B cell (primary cell): ENCODE data around the gene AFG3L2. TPM values are rescaled to one million over a fixed set of nuclear protein-coding genes. Genes with fewer than 3 reads are reported as not detected.
"Not testable (repeated sequence)": the region's sequence is repeated elsewhere in the genome, so short reads cannot be mapped to it uniquely, and the experiment has no call there.

Experiments used
- ATAC-seq: fragments of 200-7000 bp; cut with Tn5 transposase; one replicate; pipeline ENCODE4 v1.10.0; 2021; ENCODE audit warnings: low read depth, mild to moderate bottlenecking, moderate number of reproducible peaks, moderate library complexity
- CTCF ChIA-PET: fragments of 350-600 bp; sonication (Branson Sonifier 250); formaldehyde crosslinking; loops from one replicate; lab custom pipeline; 2021; ENCODE audit warnings: antibody characterized with exemption, inconsistent platforms; lab: Charles Lee
- POLR2A ChIA-PET: fragments of 350-600 bp; sonication (Branson Sonifier 250); formaldehyde crosslinking; loops from one replicate; lab custom pipeline; 2021; ENCODE audit warnings: antibody characterized with exemption; lab: Charles Lee
- DNase-seq: peaks from one replicate; pipeline ENCODE4 v3.0.0; 2013
- H2AFZ ChIP-seq: 2 replicates; pipeline ENCODE4 v1.6.1; 2012; ENCODE audit warnings: mild to moderate bottlenecking, low read depth, low read length; ENCODE audit not compliant: insufficient read depth, poor library complexity, severe bottlenecking
- H3K27ac ChIP-seq, 2 donors: 1 replicate in 1 of 2; 2 replicates in 1 of 2; pipeline ENCODE4 v1.5.1; 2012 to 2013; ENCODE audit warnings: low read length in 2 of 2, mild to moderate bottlenecking in 2 of 2, moderate library complexity in 1 of 2
- H3K27me3 ChIP-seq, 4 experiments: fragments of 200-600 bp in 1 of 4; sonication (generic) in 1 of 4; replicated peaks in 1 of 4; 1 replicate in 2 of 4; 2 replicates in 2 of 4; pipeline versions ENCODE4 v1.6.1 to v1.7.0; 2013 to 2016; ENCODE audit warnings: low read length in 3 of 4, mild to moderate bottlenecking in 2 of 4, mixed read lengths in 1 of 4, moderate library complexity in 1 of 4; ENCODE audit not compliant: insufficient read depth in 4 of 4, control insufficient read depth in 3 of 4; ENCODE audit errors: control extremely low read depth in 1 of 4
- H3K36me3 ChIP-seq, 2 experiments: replicated peaks in 1 of 2; 1 replicate in 1 of 2; 2 replicates in 1 of 2; pipeline versions ENCODE4 v1.6.1 to v1.7.1; 2013; ENCODE audit warnings: low read length in 1 of 2; ENCODE audit not compliant: insufficient read depth in 2 of 2, control insufficient read depth in 1 of 2; ENCODE audit errors: control extremely low read depth in 1 of 2, extremely low read depth in 1 of 2
- H3K4me1 ChIP-seq, 2 donors: fragments of 200-600 bp in 1 of 2; sonication (generic) in 1 of 2; 1 replicate in 1 of 2; 2 replicates in 1 of 2; pipeline versions ENCODE4 v1.5.1 to v1.6.1; 2013 to 2017; ENCODE audit warnings: low read length in 2 of 2; ENCODE audit not compliant: control insufficient read depth in 2 of 2, insufficient read depth in 2 of 2
- H3K4me2 ChIP-seq: replicated peaks from 2 replicates; pipeline ENCODE3; 2012; ENCODE audit warnings: mild to moderate bottlenecking, low read depth, low read length; ENCODE audit not compliant: poor library complexity, severe bottlenecking
- H3K4me3 ChIP-seq, 5 experiments: fragments of 200-600 bp in 1 of 5; sonication (generic) in 1 of 5; 1 replicate in 3 of 5; 2 replicates in 2 of 5; pipeline versions ENCODE4 v1.5.1 to v1.7.0; 2011 to 2016; ENCODE audit warnings: low read length in 4 of 5, mild to moderate bottlenecking in 4 of 5, low read depth in 2 of 5, control low read depth in 1 of 5, moderate library complexity in 1 of 5; ENCODE audit not compliant: insufficient read depth in 1 of 5; ENCODE audit errors: control extremely low read depth in 1 of 5, extremely low read depth in 1 of 5
- H3K79me2 ChIP-seq: fragments of 200-600 bp; sonication (generic); one replicate; pipeline ENCODE4 v1.6.0; 2016; ENCODE audit warnings: low read length; ENCODE audit not compliant: control insufficient read depth, insufficient read depth
- H3K9ac ChIP-seq: fragments of 200-600 bp; sonication (generic); 2 replicates; pipeline ENCODE4 v1.6.1; 2017; ENCODE audit warnings: mild to moderate bottlenecking, low read length, moderate library complexity
- H3K9me3 ChIP-seq, 3 donors: one replicate each; pipeline versions ENCODE4 v1.6.1 to v1.7.1; 2013; ENCODE audit warnings: low read length in 2 of 3; ENCODE audit not compliant: control insufficient read depth in 2 of 3, insufficient read depth in 1 of 3; ENCODE audit errors: control extremely low read depth in 1 of 3
- H4K20me1 ChIP-seq: 2 replicates; pipeline ENCODE4 v1.6.0; 2012; ENCODE audit warnings: mild to moderate bottlenecking, low read length; ENCODE audit not compliant: insufficient read depth, control insufficient read depth, poor library complexity, severe bottlenecking
- H3K27ac Mint-ChIP-seq: one replicate; pipeline ENCODE4 v1.8.0; 2021; ENCODE audit warnings: mixed read lengths
- H3K27me3 Mint-ChIP-seq: one replicate; pipeline ENCODE4 v1.8.0; 2021; ENCODE audit warnings: mixed read lengths
- H3K4me1 Mint-ChIP-seq: one replicate; pipeline ENCODE4 v1.8.0; 2021; ENCODE audit warnings: mixed read lengths
- H3K4me3 Mint-ChIP-seq: one replicate; pipeline ENCODE4 v1.8.0; 2021; ENCODE audit warnings: mixed read lengths
- H3K9me3 Mint-ChIP-seq: one replicate; pipeline ENCODE4 v1.8.0; 2022; ENCODE audit warnings: mixed read lengths; ENCODE audit not compliant: insufficient read depth
- whole genome bisulfite sequencing: methylation state at CpG from one replicate; pipeline ENCODE4 v1.1.5; 2013; ENCODE audit warnings: missing lambda C conversion rate; ENCODE audit not compliant: insufficient coverage; 5-methylcytosine and 5-hydroxymethylcytosine counted together
- intact Hi-C: fragments of 100-400 bp; cut with micrococcal nuclease; formaldehyde crosslinking; loops from one replicate; pipeline ENCODE4 v1.10.0; 2022
- polyA plus RNA-seq: library from polyadenylated mRNA; depleted of rRNA; stranded (reverse); fragments of >200 nt; gene quantifications from 2 replicates; pipeline ENCODE4 v1.2.3, GENCODE V29; 2012
- total RNA-seq, 2 donors: library from RNA; stranded (reverse); fragments of 120-200 nt in 1 of 2; gene quantifications; 1 replicate in 1 of 2; 2 replicates in 1 of 2; pipeline versions ENCODE4 v1.2.3 to v1.2.4, GENCODE V29; 2013 to 2022

Gene AFG3L2
- total and polyA plus RNA-seq, 2 donors (not counting 1 experiment from before 2014, with no cell fraction given) = 11.9 to 40.7 TPM

DNA sequence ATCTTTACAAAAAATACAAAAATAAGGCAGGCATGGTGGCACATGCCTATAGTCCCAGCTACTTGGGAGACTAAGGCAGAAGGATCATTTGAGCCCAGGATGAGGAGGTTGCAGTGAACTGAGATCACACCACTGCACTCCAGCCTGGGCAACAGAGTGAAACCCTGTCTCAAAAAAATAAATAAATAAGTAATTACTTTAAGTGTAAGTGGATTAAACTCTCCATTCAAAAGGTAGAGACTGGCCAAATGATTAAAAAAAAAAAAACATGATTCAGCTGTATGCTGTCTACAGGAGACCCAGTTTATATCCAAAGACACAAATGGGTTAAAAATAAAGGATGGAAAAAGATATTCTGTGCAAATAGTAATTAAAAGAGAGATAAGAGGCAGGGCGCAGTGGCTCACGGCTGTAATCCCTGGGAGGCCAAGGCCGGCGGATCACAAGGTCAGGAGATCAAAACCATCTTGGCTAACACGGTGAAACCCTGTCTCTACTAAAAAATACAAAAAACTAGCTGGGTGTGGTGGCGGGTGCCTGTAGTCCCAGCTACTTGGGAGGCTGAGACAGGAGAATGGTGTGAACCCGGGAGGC, 5.3 kb upstream of the AFG3L2 start:
- CTCF ChIA-PET = interaction anchor here (1.8 kb wide), 1 partner anchor 11 kb away, joined by 7 read pairs; no protein-coding TSS in a partner anchor
- POLR2A ChIA-PET = interaction anchor here (0.7 kb wide), 1 partner anchor 9 kb away, joined by 7 read pairs; no protein-coding TSS in a partner anchor
- H3K27ac Mint-ChIP-seq, DNase-seq, H3K4me3 Mint-ChIP-seq, H4K20me1 ChIP-seq, H3K4me2 ChIP-seq, H3K4me1 ChIP-seq, H3K9me3 Mint-ChIP-seq, H2AFZ ChIP-seq, H3K27ac ChIP-seq, H3K27me3 ChIP-seq, H3K4me1 Mint-ChIP-seq, H3K79me2 ChIP-seq, H3K9me3 ChIP-seq, intact Hi-C loops, H3K4me3 ChIP-seq, H3K27me3 Mint-ChIP-seq, ATAC-seq, H3K9ac ChIP-seq, H3K36me3 ChIP-seq: not testable (repeated sequence)
- no CpG with 5 or more reads among the region's 7 CpGs for WGBS

- ATAC-seq, H3K27me3 Mint-ChIP-seq, H3K9me3 Mint-ChIP-seq, H3K27ac Mint-ChIP-seq, H3K9me3 ChIP-seq, H3K27me3 ChIP-seq, H3K27ac ChIP-seq, DNase-seq, H3K36me3 ChIP-seq: not testable (repeated sequence)
- H4K20me1 ChIP-seq = peaks cover 31% of the 10 kb centered on the region
- H2AFZ ChIP-seq = peak overlapping the region; percentile 73
- peak overlapping the region; percentile 83 for H3K4me3 Mint-ChIP-seq
- ChIA-PET CTCF (interaction anchor here (0.7 kb wide), 1 partner anchor 15 kb away, joined by 3 read pairs; no protein-coding TSS in a partner anchor), POLR2A (interaction anchor here (0.9 kb wide), 1 partner anchor 1189 kb away, joined by 3 read pairs; no protein-coding TSS in a partner anchor)
- H3K79me2 ChIP-seq = peaks cover 35% of the 10 kb centered on the region
- peaks cover 10 to 22% of the 10 kb centered on the region in 2 donors for H3K4me1 ChIP-seq
- H3K4me1 Mint-ChIP-seq = peaks cover 29% of the 10 kb centered on the region
- H3K4me2 ChIP-seq = peak overlapping the region; percentile 84
- intact Hi-C loops = loop anchor here (5.0 kb wide), 1 partner anchor 44 kb away; no protein-coding TSS in a partner anchor
- WGBS = 78% methylated on average over 1 of the region's 5 CpGs
- H3K4me3 ChIP-seq = peak overlapping the region in 2 of 5 experiments; percentile 62 to 82
- peak overlapping the region; percentile 63 for H3K9ac ChIP-seq
Observed at GRCh38 chr18:12378198-12378558, 1.2 kb upstream of the AFG3L2 start.
